ENCODE data around the gene HAVCR1. TPM values are rescaled to one million over a fixed set of nuclear protein-coding genes. Genes with fewer than 3 reads are reported as not detected.

The HAVCR1 gene
- total and polyA plus RNA-seq, 2 of the 13 experiments (the other 11 are each of a cell fraction or from before 2014, with no cell fraction given) = 0.93 to 12.3 TPM

- TF ChIP-seq ZHX1 (CRISPR knock-in tag; IDR thresholded peaks at IDR 0.05; ENCODE audit: low read depth) = no peak
- no peak for TF ChIP-seq REST (IDR thresholded peaks at IDR 0.05; ENCODE audit: borderline replicate concordance in 1 of 2, low read depth in 1 of 2, low read length in 2 of 2)
- no peak for TF ChIP-seq POLR2A (IDR thresholded peaks at IDR 0.05; ENCODE audit: insufficient read depth in 1 of 2, low read depth in 2 of 2, low read length in 2 of 2)
- no peak for TF ChIP-seq ZNF782 (CRISPR knock-in tag; IDR thresholded peaks at IDR 0.05; ENCODE audit: borderline replicate concordance)
- no peak for TF ChIP-seq ZMYM4 (CRISPR knock-in tag; IDR thresholded peaks at IDR 0.05)
- 0 out of 2 replicates have a peak, but pooled peaks have one; percentile 16 for TF ChIP-seq ZGPAT (CRISPR knock-in tag; IDR thresholded peaks at IDR 0.05)
- TF ChIP-seq MTA3 (CRISPR knock-in tag; IDR thresholded peaks at IDR 0.05) = no peak
- TF ChIP-seq ATRX (CRISPR knock-in tag; IDR thresholded peaks at IDR 0.05; ENCODE audit: borderline replicate concordance) = no peak
- no peak for TF ChIP-seq CHD2 (IDR thresholded peaks at IDR 0.05; ENCODE audit: low read depth, low read length)
- TF ChIP-seq XRCC5 (optimal IDR thresholded peaks at IDR 0.05; ENCODE audit: low read length) = no peak
- TF ChIP-seq ASH2L (IDR thresholded peaks at IDR 0.05; ENCODE audit: insufficient read length, low read depth, low read length) = no peak
- no peak for TF ChIP-seq KDM2A (CRISPR knock-in tag; IDR thresholded peaks at IDR 0.05; ENCODE audit: borderline replicate concordance, low read depth)
- no peak for TF ChIP-seq PHF21A (CRISPR knock-in tag; IDR thresholded peaks at IDR 0.05)
- TF ChIP-seq RORA (CRISPR knock-in tag; IDR thresholded peaks at IDR 0.05) = no peak
- no peak for TF ChIP-seq TCF7 (IDR thresholded peaks at IDR 0.05; ENCODE audit: low read depth)
- TF ChIP-seq ZNF713 (CRISPR knock-in tag; IDR thresholded peaks at IDR 0.05) = no peak
- TF ChIP-seq KLF11 (CRISPR knock-in tag; IDR thresholded peaks at IDR 0.05) = no peak
- no peak for TF ChIP-seq TSC22D2 (CRISPR knock-in tag; IDR thresholded peaks at IDR 0.05; ENCODE audit: borderline replicate concordance)
- TF ChIP-seq ZNF501 (CRISPR knock-in tag; IDR thresholded peaks at IDR 0.05) = peak; percentile 68
- TF ChIP-seq ZBTB20 (CRISPR knock-in tag; IDR thresholded peaks at IDR 0.05; ENCODE audit: borderline replicate concordance, low read depth) = no peak
- TF ChIP-seq ZNF30 (CRISPR knock-in tag; IDR thresholded peaks at IDR 0.05) = no peak
- 0 out of 2 replicates have a peak, but pooled peaks have one; percentile 15 for TF ChIP-seq MEIS1 (CRISPR knock-in tag; IDR thresholded peaks at IDR 0.05; ENCODE audit: borderline replicate concordance)
- TF ChIP-seq HOXD1 (CRISPR knock-in tag; IDR thresholded peaks at IDR 0.05) = no peak
- 0 out of 2 replicates have a peak, but pooled peaks have one; percentile 38 for TF ChIP-seq RXRB (CRISPR knock-in tag; IDR thresholded peaks at IDR 0.05; ENCODE audit: borderline replicate concordance)
Observed at GRCh38 chr5:157063776-157064430, 5.0 kb upstream of the HAVCR1 start (continued).
